Testis (tissue), 3 donors: Measurements from ENCODE around the gene SLC7A5. TPM values are rescaled to one million over a fixed set of nuclear protein-coding genes. Genes with fewer than 3 reads are reported as not detected.
"Not testable (repeated sequence)": the region's sequence is repeated elsewhere in the genome, so short reads cannot be mapped to it uniquely, and the experiment has no call there.

ENCODE experiments used
- DNase-seq: peaks from one replicate; pipeline ENCODE4 v3.0.0-alpha.2; 2019
- H3K27ac ChIP-seq, 2 donors: fragments of 200-600 bp; sonication (generic); one replicate each; pipeline ENCODE4 v1.5.1; 2019
- H3K27me3 ChIP-seq: fragments of 200-600 bp; sonication (generic); one replicate; pipeline ENCODE4 v1.5.1; 2019
- H3K36me3 ChIP-seq: fragments of 200-600 bp; sonication (generic); one replicate; pipeline ENCODE4 v1.5.1; 2017; ENCODE audit warnings: low read depth; ENCODE audit errors: missing control alignments
- H3K4me1 ChIP-seq: fragments of 200-600 bp; sonication (generic); one replicate; pipeline ENCODE4 v1.5.1; 2019
- H3K4me3 ChIP-seq, 2 donors: fragments of 200-600 bp; sonication (generic); one replicate each; pipeline ENCODE4 v1.5.1; 2017 to 2019
- H3K9me3 ChIP-seq: fragments of 200-600 bp; sonication (generic); one replicate; pipeline ENCODE4 v1.5.1; 2017
- CTCF ChIP-seq, 3 experiments: fragments of 450-650 bp in 2 of 3; fragments of 200-600 bp in 1 of 3; sonication (generic) in 1 of 3; IDR thresholded peaks; one replicate each; pipeline ENCODE4 v1.5.1; 2016 to 2019; ENCODE audit warnings: antibody characterized with exemption in 3 of 3, mild to moderate bottlenecking in 2 of 3, moderate library complexity in 1 of 3
- POLR2A ChIP-seq: fragments of 450-650 bp; IDR thresholded peaks from one replicate; pipeline ENCODE4 v1.6.1; 2017; ENCODE audit warnings: antibody characterized with exemption, mild to moderate bottlenecking, moderate library complexity
- WGBS, 2 donors: methylation state at CpG; one replicate each; pipeline ENCODE4 v1.1.5; 2018; 5-methylcytosine and 5-hydroxymethylcytosine counted together
- intact Hi-C: fragments of 100-400 bp; cut with DNase I; formaldehyde crosslinking; loops from one replicate; pipeline ENCODE4 v1.15.1; 2023; ENCODE audit warnings: low total_unique reads
- polyA plus RNA-seq: library from polyadenylated mRNA; stranded (reverse); fragments of 350-450 nt; fragmentation: Illumina TruSeq; extraction: RNeasy Lipid Tissue Mini Kit (QIAGEN cat#74804); gene quantifications from one replicate; pipeline ENCODE4 v1.2.3, GENCODE V29; 2014; ENCODE audit warnings: low read depth, low replicate concordance; ENCODE audit not compliant: insufficient read depth
- total RNA-seq, 2 donors: library from RNA; depleted of rRNA; stranded (reverse); fragments of >200 nt; gene quantifications; one replicate each; pipeline ENCODE4 v1.2.3, GENCODE V29; 2016

The SLC7A5 gene
- total and polyA plus RNA-seq, 3 donors from 2014 or later = 179 to 290 (median 263) TPM

GRCh38 chr16:87909203-87909935 lies 40.1 kb upstream of the SLC7A5 start:
- H3K27ac ChIP-seq, H3K4me1 ChIP-seq, H3K36me3 ChIP-seq, H3K27me3 ChIP-seq, H3K9me3 ChIP-seq, intact Hi-C loops, H3K4me3 ChIP-seq: not testable (repeated sequence)
- WGBS, 2 donors = 32 to 38% methylated on average over 29 to 36 of the region's 36 CpGs
- peak; percentile 85 for DNase-seq
- peak; percentile 67 to 87 (median 85) for TF ChIP-seq CTCF (IDR thresholded peaks at IDR 0.05)

GRCh38 chr16:87908101-87908500 lies 38.8 kb upstream of the SLC7A5 start:
- DNase-seq, intact Hi-C loops, H3K27me3 ChIP-seq, H3K9me3 ChIP-seq, H3K4me3 ChIP-seq, H3K36me3 ChIP-seq, H3K4me1 ChIP-seq, H3K27ac ChIP-seq: not testable (repeated sequence)
- WGBS, 2 donors = 89 to 92% methylated on average over 11 of the region's 11 CpGs

GRCh38 chr16:87905521-87905920 lies 36.2 kb upstream of the SLC7A5 start:
- DNase-seq, H3K4me1 ChIP-seq, H3K36me3 ChIP-seq, H3K9me3 ChIP-seq, H3K4me3 ChIP-seq, intact Hi-C loops, H3K27ac ChIP-seq, H3K27me3 ChIP-seq: not testable (repeated sequence)
- WGBS, 2 donors = 93 to 94% methylated on average over 7 of the region's 7 CpGs

- DNase-seq, H3K9me3 ChIP-seq, H3K27me3 ChIP-seq, H3K36me3 ChIP-seq, H3K27ac ChIP-seq, H3K4me1 ChIP-seq, intact Hi-C loops, H3K4me3 ChIP-seq: not testable (repeated sequence)
- WGBS, 2 donors = 84 to 87% methylated on average over 3 to 5 of the region's 5 CpGs
These were observed 35.7 kb upstream of the SLC7A5 start for GRCh38 chr16:87904963-87905362.

- H3K4me1 ChIP-seq, H3K4me3 ChIP-seq, H3K27ac ChIP-seq, H3K9me3 ChIP-seq, H3K36me3 ChIP-seq, DNase-seq, intact Hi-C loops, H3K27me3 ChIP-seq: not testable (repeated sequence)
- 77 to 81% methylated on average over 12 of the region's 12 CpGs for WGBS, 2 donors
These were observed 31.2 kb upstream of the SLC7A5 start for GRCh38 chr16:87900489-87900888.

GRCh38 chr16:87897521-87898505 lies 28.5 kb upstream of the SLC7A5 start:
- Histone ChIP-seq H3K4me3 (no peak overlapping the region), H3K27me3 (no peaks in the 10 kb centered on the region), H3K27ac (no peak overlapping the region), H3K9me3 (no peaks in the 10 kb centered on the region), H3K36me3 (no peaks in the 10 kb centered on the region), H3K4me1 (peaks cover 4% of the 10 kb centered on the region)
- intact Hi-C loops = no loop called here
- TF ChIP-seq POLR2A (no peak), CTCF (IDR thresholded peaks at IDR 0.05) (no peak)
- 52 to 57% methylated on average over 17 to 20 of the region's 20 CpGs for WGBS, 2 donors
- DNase-seq = no peak

GRCh38 chr16:87896924-87897520 lies 27.7 kb upstream of the SLC7A5 start:
- H3K36me3 ChIP-seq, DNase-seq, H3K4me1 ChIP-seq, H3K4me3 ChIP-seq, H3K27me3 ChIP-seq, H3K9me3 ChIP-seq, intact Hi-C loops, H3K27ac ChIP-seq: not testable (repeated sequence)
- 89 to 94% methylated on average over 12 to 16 of the region's 16 CpGs for WGBS, 2 donors

- H3K9me3 ChIP-seq, DNase-seq, intact Hi-C loops, H3K4me1 ChIP-seq, H3K4me3 ChIP-seq, H3K27me3 ChIP-seq, H3K36me3 ChIP-seq, H3K27ac ChIP-seq: not testable (repeated sequence)
- 87 to 89% methylated on average over 15 to 17 of the region's 17 CpGs for WGBS, 2 donors
These were observed 27.0 kb upstream of the SLC7A5 start for GRCh38 chr16:87896176-87896890.
